K562 (cell line): ENCODE data around the gene TIMP2. TPM values are rescaled to one million over a fixed set of nuclear protein-coding genes. Genes with fewer than 3 reads are reported as not detected.

ENCODE experiments used
- BRCA1 ChIP-seq, 2 experiments: fragments of 450-650 bp in 1 of 2; sonication (generic) in 1 of 2; formaldehyde crosslinking in 1 of 2; IDR thresholded peaks; 2 replicates each; pipeline versions ENCODE4 v1.5.0 to v1.6.1; 2017 to 2020; ENCODE audit warnings: mild to moderate bottlenecking in 1 of 2, missing genetic modification reagents in 1 of 2
- CC2D1A ChIP-seq: fragments of 450-650 bp; IDR thresholded peaks from 2 replicates; pipeline ENCODE4 v1.6.1; 2017; ENCODE audit warnings: mild to moderate bottlenecking
- DNMT1 ChIP-seq: fragments of 450-650 bp; IDR thresholded peaks from 2 replicates; pipeline ENCODE4 v1.6.1; 2016; ENCODE audit warnings: antibody characterized with exemption, mild to moderate bottlenecking
- E2F5 ChIP-seq: sonication (generic); formaldehyde crosslinking; IDR thresholded peaks from 2 replicates; pipeline ENCODE4 v1.8.0; 2022; ENCODE audit warnings: mild to moderate bottlenecking, missing genetic modification reagents
- EHMT2 ChIP-seq: fragments of 450-650 bp; IDR thresholded peaks from 2 replicates; pipeline ENCODE4 v1.6.1; 2018; ENCODE audit warnings: antibody characterized with exemption
- FOXO4 ChIP-seq: fragments of 450-650 bp; formaldehyde crosslinking; IDR thresholded peaks from 2 replicates; pipeline ENCODE4 v1.4.0; 2020; ENCODE audit warnings: mild to moderate bottlenecking, moderate library complexity
- GTF2E2 ChIP-seq: fragments of 200-800 bp; sonication (Bioruptor generic); IDR thresholded peaks from 2 replicates; pipeline ENCODE4 v1.6.1; 2016; ENCODE audit warnings: missing genetic modification characterization, missing compliant biosample characterization
- KAT8 ChIP-seq: fragments of 450-650 bp; IDR thresholded peaks from 2 replicates; pipeline ENCODE4 v1.6.1; 2016; ENCODE audit warnings: low read depth, mild to moderate bottlenecking
- KDM4B ChIP-seq, 2 experiments: fragments of 450-650 bp in 1 of 2; sonication (generic) in 1 of 2; IDR thresholded peaks; 2 replicates each; pipeline ENCODE4 v1.6.1; 2016 to 2017; ENCODE audit warnings: borderline replicate concordance in 2 of 2, antibody characterized with exemption in 1 of 2, low read depth in 1 of 2, mild to moderate bottlenecking in 1 of 2
- KHSRP ChIP-seq: fragments of 450-650 bp; IDR thresholded peaks from 2 replicates; pipeline ENCODE4 v1.6.1; 2017
- NFRKB ChIP-seq: fragments of 450-650 bp; IDR thresholded peaks from 2 replicates; pipeline ENCODE4 v1.6.1; 2016; ENCODE audit warnings: low read depth
- NUFIP1 ChIP-seq: fragments of 450-650 bp; IDR thresholded peaks from 2 replicates; pipeline ENCODE4 v1.6.1; 2018; ENCODE audit not compliant: partially characterized antibody
- PURB ChIP-seq: sonication (generic); formaldehyde crosslinking; IDR thresholded peaks from 2 replicates; pipeline ENCODE4 v1.9.0; 2021; ENCODE audit warnings: low read depth, mild to moderate bottlenecking, missing genetic modification reagents
- RBM39 ChIP-seq: fragments of 200-400 bp; formaldehyde crosslinking; optimal IDR thresholded peaks from 2 replicates; pipeline ENCODE3; 2018; ENCODE audit warnings: low read depth, low read length
- RCOR1 ChIP-seq, 2 experiments: IDR thresholded peaks; 2 replicates each; pipeline ENCODE4 v1.6.1; 2012; ENCODE audit warnings: low read depth in 2 of 2, low read length in 2 of 2, borderline replicate concordance in 1 of 2, improper control_type of control experiment in 1 of 2
- SMARCA5 ChIP-seq: fragments of 450-650 bp; IDR thresholded peaks from 2 replicates; pipeline ENCODE4 v1.6.1; 2016
- TRIM24 ChIP-seq, 2 experiments: fragments of 450-650 bp; IDR thresholded peaks; 2 replicates each; pipeline ENCODE4 v1.6.1; 2016
- TRIM25 ChIP-seq: fragments of 450-650 bp; IDR thresholded peaks from 2 replicates; pipeline ENCODE4 v1.7.0; 2016; ENCODE audit warnings: borderline replicate concordance
- ZBED1 ChIP-seq: IDR thresholded peaks from 2 replicates; pipeline ENCODE4 v1.6.1; 2014
- ZBTB26 ChIP-seq: fragments of 450-650 bp; formaldehyde crosslinking; IDR thresholded peaks from 2 replicates; pipeline ENCODE4 v1.4.0; 2022; ENCODE audit warnings: missing genetic modification characterization
- ZNF3 ChIP-seq: fragments of 250-450 bp; sonication (Bioruptor Pico); IDR thresholded peaks from 2 replicates; pipeline ENCODE4 v1.5.0; 2021; ENCODE audit warnings: mild to moderate bottlenecking, moderate library complexity
- ZNF324 ChIP-seq: fragments of 250-450 bp; sonication (Bioruptor Pico); IDR thresholded peaks from 2 replicates; pipeline ENCODE4 v1.4.0; 2020; ENCODE audit warnings: mild to moderate bottlenecking
- ZNF512 ChIP-seq: IDR thresholded peaks from 2 replicates; pipeline ENCODE4 v1.6.1; 2016; ENCODE audit warnings: missing genetic modification characterization, missing compliant biosample characterization
- polyA plus RNA-seq, 8 experiments: library from polyadenylated mRNA; depleted of rRNA in 4 of 8; stranded (reverse) in 5 of 8; unstranded in 3 of 8; fragments of >200 nt; fragmentation: Nextera tagmentation in 2 of 8; fragmentation: Illumina TruSeq in 1 of 8; extraction: Ambion mirVana in 2 of 8; extraction: Trizol in 1 of 8; gene quantifications; 2 replicates each; pipeline versions ENCODE4 v1.2.1 to v1.2.3, GENCODE V29; 2011 to 2014; ENCODE audit warnings: inconsistent platforms in 1 of 8, missing spikeins in 1 of 8
- total RNA-seq, 7 experiments: library from RNA; depleted of rRNA in 6 of 7; stranded (reverse); fragments of >200 nt in 6 of 7; fragmentation: Illumina TruSeq in 2 of 7; extraction: Trizol in 2 of 7; gene quantifications; 2 replicates each; pipeline versions ENCODE4 v1.2.1 to v1.2.3, GENCODE V29; 2011 to 2021; ENCODE audit warnings: low replicate concordance in 1 of 7

Gene TIMP2
- total and polyA plus RNA-seq, 9 of the 15 experiments (the other 6 are each of a cell fraction or from before 2014, with no cell fraction given) = 0.55 TPM; not detected in 8

GRCh38 chr17:78839762-78840529 lies 85.2 kb downstream of the TIMP2 start (continued):
- TF ChIP-seq ZBTB26 (CRISPR knock-in tag) (no peak), KDM4B (IDR thresholded peaks at IDR 0.05; ENCODE audit: borderline replicate concordance in 2 of 2, low read depth in 1 of 2) (no peak), DNMT1 (no peak), KHSRP (no peak), E2F5 (CRISPR knock-in tag) (no peak), NFRKB (no peak), ZBED1 (no peak), RCOR1 (IDR thresholded peaks at IDR 0.05; ENCODE audit: borderline replicate concordance in 1 of 2, low read depth in 2 of 2, low read length in 2 of 2) (no peak), ZNF3 (CRISPR knock-in tag) (no peak), ZNF324 (no peak), RBM39 (no peak), KAT8 (no peak), NUFIP1 (no peak), CC2D1A (no peak), TRIM25 (no peak), ZNF512 (no peak), FOXO4 (CRISPR knock-in tag) (no peak), GTF2E2 (tag) (no peak), EHMT2 (no peak), BRCA1 (IDR thresholded peaks at IDR 0.05) (no peak), BRCA1 (CRISPR knock-in tag; IDR thresholded peaks at IDR 0.05) (peak; percentile 33; the same call in 1 of the 2 replicates), PURB (CRISPR knock-in tag) (no peak), SMARCA5 (no peak), TRIM24 (IDR thresholded peaks at IDR 0.05) (no peak)
